Measurements from ENCODE around the gene NR3C1.

NR3C1 gene

GRCh38 chr5:143311428-143311827, 92.1 kb downstream of the NR3C1 start:
- DNase-seq (ENCODE audit: low read depth) = peak; percentile 55

DNA sequence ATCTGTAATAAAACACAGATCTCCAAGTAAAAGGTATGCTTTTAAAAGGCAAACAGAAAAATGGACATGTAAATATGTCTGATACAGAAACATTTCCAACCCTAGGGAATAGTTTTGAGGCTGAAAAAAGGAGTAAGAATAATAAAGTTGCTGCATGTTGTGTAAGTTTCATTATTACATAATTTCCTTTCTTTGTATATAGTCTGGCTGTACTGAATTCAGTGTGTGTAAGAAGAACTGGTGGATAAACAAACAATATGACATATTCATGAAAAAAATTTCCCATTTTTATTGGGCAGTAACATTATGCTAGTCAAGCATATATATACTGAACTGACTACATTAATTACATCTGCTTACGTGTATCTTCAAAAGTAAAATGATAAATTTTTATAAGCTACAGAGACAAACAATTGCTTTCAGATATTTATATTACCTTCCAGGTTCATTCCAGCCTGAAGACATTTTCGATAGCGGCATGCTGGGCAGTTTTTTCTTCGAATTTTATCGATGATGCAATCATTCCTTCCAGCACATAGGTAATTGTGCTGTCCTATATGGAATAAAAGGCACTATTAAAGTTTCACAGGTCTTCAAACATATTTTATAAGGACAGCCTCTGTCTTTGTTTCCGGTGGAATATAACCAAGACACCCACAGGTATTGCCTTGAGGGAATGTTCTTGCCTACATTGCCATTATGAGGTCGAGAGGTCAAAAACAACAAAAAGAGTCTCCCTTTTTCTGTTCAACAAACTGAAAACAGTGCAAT, 93.6 kb downstream of the NR3C1 start:
- no peak for DNase-seq (ENCODE audit: low read depth)

GRCh38 chr5:143308731-143309130, 94.8 kb downstream of the NR3C1 start:
- no peak for DNase-seq (ENCODE audit: low read depth)

- DNase-seq (ENCODE audit: low read depth) = no peak
Observed at GRCh38 chr5:143306040-143306439, 97.4 kb downstream of the NR3C1 start.

DNA sequence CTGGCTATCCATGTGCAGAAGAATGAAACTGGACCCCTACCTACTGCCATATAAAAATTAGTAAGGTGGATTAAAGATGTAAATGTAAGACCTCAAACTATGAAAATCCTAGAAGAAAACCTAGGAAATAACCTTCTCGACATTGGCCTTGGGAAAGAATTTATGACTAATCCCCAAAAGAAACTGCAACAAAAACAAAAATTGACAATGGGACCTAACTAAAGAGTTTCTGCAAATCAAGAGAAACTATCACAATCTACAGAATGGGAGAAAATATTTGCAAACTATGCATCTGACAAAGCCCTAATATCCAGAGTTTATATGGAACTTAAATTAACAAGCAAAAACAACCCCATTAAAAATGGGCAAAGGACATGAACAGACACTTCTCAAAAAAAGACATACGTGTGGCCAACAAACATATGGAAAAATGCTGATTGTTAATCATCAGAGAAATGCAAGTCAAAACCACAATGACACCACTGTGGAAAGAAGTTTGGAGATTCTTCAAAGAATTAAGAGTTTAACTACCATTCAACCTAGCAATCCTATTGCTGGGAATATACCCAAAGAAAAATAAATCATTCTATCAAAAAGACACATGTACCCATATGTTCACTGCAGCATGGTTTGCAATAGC, 98.5 kb downstream of the NR3C1 start:
- no peak for DNase-seq (ENCODE audit: low read depth)

DNA sequence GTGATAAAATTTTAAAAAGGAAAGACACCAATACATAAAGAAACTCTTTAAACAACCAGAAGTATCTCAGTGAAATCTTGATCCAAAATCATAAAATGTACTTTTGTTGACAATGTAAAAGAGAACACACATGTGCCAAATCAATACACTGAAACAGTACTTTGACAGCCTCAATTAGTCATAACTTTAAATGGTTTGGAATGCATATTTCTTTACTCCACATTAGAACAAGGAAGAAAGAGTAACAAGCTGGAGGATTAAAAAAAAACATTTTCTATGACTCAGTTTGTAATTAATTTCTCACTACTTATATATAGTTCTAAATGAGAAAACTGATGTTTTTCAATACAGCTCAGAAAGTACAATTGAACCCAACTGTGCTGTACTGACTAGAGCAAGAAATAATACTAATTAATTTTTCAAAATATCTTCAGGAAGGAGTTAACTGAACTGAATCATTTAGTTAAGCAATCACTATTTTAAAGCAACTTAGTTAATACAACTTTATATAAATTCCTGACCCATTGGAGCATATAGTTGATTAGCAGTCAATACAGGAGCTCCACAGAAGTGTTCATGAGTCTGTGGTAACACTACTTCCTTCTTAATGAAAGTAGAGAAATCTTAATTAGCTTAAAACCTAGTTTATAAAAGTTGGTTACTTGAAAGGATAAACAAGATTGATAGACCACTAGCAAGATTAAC, 101.0 kb downstream of the NR3C1 start:
- no peak for DNase-seq (ENCODE audit: low read depth)

DNA sequence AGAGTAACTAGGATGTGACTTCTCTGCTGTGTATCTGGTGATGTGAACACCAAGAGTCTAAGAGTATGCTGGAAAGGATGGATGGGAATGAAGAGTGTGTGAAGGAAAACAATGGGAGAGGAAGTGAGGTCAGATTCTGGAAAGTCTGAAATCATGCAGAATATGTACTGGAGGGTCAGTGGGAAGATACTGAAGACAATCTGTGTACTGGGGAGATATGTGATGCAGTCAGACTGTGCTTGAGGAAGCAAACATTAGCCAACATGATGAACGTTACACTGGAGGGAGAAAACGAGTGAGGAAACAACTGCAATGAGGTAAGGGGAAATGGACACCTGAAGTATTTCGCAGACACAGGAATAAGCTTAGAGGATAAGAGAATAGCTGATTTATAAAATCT, 105.7 kb downstream of the NR3C1 start:
- DNase-seq (ENCODE audit: low read depth) = no peak

- DNase-seq (ENCODE audit: low read depth) = no peak
Observed at GRCh38 chr5:143290125-143290524, 113.4 kb downstream of the NR3C1 start.

DNA sequence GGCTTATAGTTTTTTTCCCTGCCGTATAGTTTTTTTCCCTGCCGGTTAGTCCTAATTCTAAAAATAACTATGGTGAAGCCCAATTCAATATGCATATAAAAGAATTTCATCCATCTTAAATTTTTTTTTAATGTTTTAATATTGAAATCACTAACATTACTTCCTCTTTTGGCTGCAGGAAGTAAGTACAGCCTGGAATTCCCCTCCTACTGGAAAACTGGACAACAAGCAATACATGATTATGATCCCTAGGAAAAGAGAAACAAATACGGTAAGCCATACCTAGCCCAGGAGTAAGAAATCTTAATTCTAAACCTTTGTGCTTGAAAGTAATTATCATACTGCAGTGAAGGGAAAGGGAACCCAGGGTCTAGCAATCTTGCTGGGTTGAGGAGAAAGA, 119.0 kb downstream of the NR3C1 start:
- DNase-seq (ENCODE audit: low read depth) = no peak

- DNase-seq (ENCODE audit: low read depth) = no peak
Observed at GRCh38 chr5:143284002-143284401, 119.5 kb downstream of the NR3C1 start.

DNA sequence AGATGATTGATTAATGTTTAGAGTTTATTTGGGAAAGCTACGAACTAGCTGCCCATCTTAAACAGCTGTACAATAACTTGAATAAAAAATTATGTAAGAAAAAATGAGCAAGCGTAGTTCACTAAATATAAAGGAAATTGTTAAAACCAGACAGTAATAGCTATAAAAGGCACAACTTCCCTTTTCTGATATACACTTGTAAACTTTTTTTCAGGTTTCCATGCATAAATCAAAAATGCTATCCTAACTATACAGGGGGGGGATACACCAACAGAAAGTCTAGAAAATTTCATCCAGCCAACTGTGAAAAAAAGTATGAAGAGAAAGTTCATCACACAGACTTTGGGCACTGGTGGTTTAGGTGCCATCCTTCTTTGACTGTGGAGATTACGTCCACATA, 122.3 kb downstream of the NR3C1 start:
- no peak for DNase-seq (ENCODE audit: low read depth)

GRCh38 chr5:143279698-143280097, 123.8 kb downstream of the NR3C1 start:
- DNase-seq (ENCODE audit: low read depth) = no peak

GRCh38 chr5:143277536-143277935, 126.0 kb downstream of the NR3C1 start:
- no peak for DNase-seq (ENCODE audit: low read depth)

- DNase-seq (ENCODE audit: low read depth) = no peak
Observed at GRCh38 chr5:143275512-143276363, 127.7 kb downstream of the NR3C1 start.

GRCh38 chr5:143274952-143275351, 128.5 kb downstream of the NR3C1 start:
- no peak for DNase-seq (ENCODE audit: low read depth)

- DNase-seq (ENCODE audit: low read depth) = no peak
Observed at GRCh38 chr5:143271431-143271830, 132.1 kb downstream of the NR3C1 start.

GRCh38 chr5:143268388-143268787, 135.1 kb downstream of the NR3C1 start:
- DNase-seq (ENCODE audit: low read depth) = no peak

DNA sequence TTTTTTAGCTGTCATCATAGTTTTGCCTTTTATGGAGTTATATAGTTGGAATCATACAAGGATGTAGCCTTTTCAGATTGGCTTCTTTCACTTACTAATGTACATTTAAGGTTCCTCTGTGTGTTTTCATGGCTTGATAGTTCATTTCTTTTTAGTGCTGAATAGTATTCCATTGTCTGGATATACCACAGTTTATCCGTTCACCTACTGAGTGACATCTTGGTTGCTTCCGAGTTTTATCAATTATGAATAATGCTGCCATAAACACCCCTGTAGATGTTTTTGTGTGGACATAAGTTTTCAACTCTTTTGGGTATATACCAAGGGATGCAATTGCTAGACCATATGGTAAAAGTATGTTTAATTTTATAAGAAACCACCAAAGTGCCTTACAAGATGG, 136.3 kb downstream of the NR3C1 start:
- DNase-seq (ENCODE audit: low read depth) = no peak

DNA sequence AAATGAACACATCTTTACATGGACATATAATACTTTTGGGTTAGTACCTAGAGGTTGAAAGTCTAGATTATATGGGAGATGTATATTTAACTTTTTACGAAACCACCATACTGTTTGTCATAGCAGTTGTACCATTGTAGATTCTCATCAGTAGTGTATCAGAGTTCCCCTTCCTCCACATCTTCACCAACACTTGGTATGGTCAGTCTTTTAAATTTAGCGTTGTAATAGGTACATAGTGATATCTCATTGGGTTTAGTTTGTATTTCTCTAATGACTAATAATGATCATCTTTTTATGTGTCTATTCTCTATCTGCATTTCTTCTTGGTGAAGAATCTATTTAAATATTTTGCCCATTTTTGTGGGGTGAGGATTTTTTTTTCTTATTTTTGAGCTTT, 137.5 kb downstream of the NR3C1 start:
- DNase-seq (ENCODE audit: low read depth) = no peak

DNA sequence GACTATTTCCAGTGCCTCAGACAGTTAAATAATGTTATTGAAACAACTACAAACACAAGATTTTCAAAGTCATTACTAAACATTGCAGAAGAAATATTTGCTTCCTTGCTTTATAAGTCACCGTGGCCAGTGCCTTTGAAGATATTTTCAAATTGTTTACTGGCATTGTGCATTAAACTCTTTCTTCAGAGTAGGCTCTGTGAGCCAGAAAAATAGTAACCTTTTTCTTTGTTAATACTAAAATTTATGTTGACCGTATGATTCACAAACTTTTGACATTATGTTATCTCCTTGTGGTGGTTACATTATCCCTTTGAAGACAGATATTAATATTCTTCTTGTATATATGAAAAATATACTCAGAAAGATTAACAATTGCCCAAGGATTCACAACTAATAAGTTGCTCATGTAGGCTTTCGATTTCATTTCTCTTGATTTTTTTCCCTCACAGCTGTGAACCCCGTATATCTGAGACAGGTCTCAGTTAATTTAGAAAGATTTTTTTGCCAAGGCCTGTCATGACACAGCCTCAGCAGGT, 140.1 kb downstream of the NR3C1 start:
- DNase-seq (ENCODE audit: low read depth) = no peak

DNA sequence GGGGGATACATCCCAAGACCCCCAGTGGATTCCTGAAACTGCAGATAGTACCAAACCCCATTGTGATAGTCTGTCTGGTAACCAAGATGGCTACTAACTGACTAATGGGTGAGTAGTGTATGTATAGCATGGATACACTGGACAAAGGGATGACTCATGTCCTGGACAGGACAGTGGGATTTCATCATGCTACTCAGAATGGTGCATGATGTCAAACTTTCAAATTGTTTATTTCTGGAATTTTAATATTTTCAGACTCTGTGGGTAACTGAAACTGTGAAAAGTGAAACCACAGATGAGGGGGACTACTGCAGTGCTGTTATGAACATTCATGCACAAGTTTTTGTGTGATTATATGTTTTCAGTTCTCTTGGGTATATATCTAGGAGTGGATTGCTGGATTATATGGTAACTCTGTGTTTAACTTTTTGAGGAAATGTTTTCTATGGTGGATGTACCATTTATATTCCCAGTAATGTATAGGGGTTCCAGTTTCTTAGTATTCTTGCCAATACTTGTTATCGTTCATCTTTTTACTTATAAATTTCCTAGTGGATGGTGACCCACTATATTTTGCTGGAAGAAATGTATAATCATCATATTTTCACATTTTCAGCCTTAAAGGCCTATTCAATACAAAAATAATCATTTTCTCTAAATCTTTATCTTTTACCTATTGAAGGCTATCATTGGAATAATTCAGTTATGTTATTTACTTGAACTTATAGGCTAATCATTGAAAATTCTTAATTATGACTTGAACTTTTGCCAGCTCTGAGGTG, 140.9 kb downstream of the NR3C1 start:
- DNase-seq (ENCODE audit: low read depth) = peak; percentile 90

Measured in stromal cell of bone marrow (primary cell).